Measurements from ENCODE around the gene EPB41L4A.

DNA sequence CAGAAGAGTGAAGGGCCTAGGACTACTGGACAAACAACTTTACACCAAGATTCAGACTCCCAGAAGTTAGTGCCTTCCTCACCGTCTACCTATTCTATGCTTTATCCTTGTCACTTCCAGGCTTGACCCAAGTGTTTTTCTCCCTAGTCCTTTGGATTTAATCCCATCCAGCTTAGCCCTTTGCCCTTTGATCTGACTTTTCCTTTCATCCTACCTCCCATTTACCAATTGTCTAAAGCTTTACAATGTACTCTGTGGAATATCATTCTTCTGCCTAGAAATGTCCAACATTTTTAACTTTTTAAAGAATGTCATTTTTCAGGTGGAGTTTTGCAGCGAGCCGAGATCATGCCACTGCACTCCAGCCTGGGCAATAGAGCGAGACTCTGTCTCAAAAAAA, 292.1 kb downstream of the EPB41L4A start:
- TF ChIP-seq POLR2A (IDR thresholded peaks at IDR 0.05; ENCODE audit: low read length) (no peak), GATA1 (IDR thresholded peaks at IDR 0.05; ENCODE audit: low read depth, low read length) (no peak)
